ENCODE results near the gene SENP8.

Gene SENP8

DNA sequence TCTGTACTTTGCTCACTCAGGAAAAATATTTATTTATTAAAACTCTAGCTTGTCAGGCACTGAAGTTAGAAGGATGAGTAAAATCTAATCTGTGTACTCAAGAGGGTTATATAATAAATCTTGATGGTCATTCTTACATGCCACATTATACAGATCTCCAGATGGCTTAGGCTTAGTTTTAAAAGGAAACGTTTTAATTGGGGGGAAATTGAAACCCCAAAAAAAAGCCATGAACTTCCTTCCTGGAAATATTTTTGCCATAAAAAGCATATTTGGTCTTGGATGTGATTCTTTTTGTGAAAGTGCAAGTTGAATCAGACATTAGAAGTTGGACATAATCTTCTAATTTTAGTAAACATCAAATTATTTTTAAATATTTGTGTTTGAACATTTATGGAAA lies 6.0 kb downstream of the SENP8 start:
- no peak overlapping the region for H3K27ac ChIP-seq (ENCODE audit: low read depth, low read length)
- no peak overlapping the region for H4K12ac ChIP-seq (ENCODE audit: low read depth, low read length)
- no peak overlapping the region for H3K4me2 ChIP-seq (ENCODE audit: low read length)
- H3K4me1 ChIP-seq (ENCODE audit: control insufficient read depth in 1 of 2, insufficient read depth in 2 of 2, low read length in 2 of 2) = no peaks in the 10 kb centered on the region
- no peak overlapping the region for H3K18ac ChIP-seq (ENCODE audit: low read length)
- H2AK5ac ChIP-seq (ENCODE audit: low read length) = no peak overlapping the region
- H4K8ac ChIP-seq (ENCODE audit: low read depth, low read length) = no peak overlapping the region
- H3K27me3 ChIP-seq (ENCODE audit: insufficient read depth, low read length) = no peaks in the 10 kb centered on the region
- H3K14ac ChIP-seq (ENCODE audit: low read length) = no peak overlapping the region
- no peak overlapping the region for H2BK12ac ChIP-seq (ENCODE audit: low read length)
- H3K23ac ChIP-seq (ENCODE audit: low read length) = no peak overlapping the region
- no peak overlapping the region for H3K4ac ChIP-seq (ENCODE audit: low read depth, low read length)
- H3K36me3 ChIP-seq (ENCODE audit: control insufficient read depth in 1 of 2, insufficient read depth in 2 of 2, low read length in 2 of 2) = no peaks in the 10 kb centered on the region
- no peak overlapping the region for H3K9ac ChIP-seq (ENCODE audit: low read length)
- H2BK5ac ChIP-seq (ENCODE audit: low read depth, low read length, poor library complexity) = no peak overlapping the region
- WGBS (ENCODE audit: extremely low coverage, insufficient coverage, insufficient read length) = no CpG with 5 or more reads among the region's 1 CpG
- H3K79me1 ChIP-seq (ENCODE audit: low read length) = no peaks in the 10 kb centered on the region
- no peak overlapping the region for H2AFZ ChIP-seq (ENCODE audit: insufficient read depth, low read length, poor library complexity)
- H3K9me3 ChIP-seq (ENCODE audit: insufficient read depth, low read depth, low read length) = no peaks in the 10 kb centered on the region
- H2BK120ac ChIP-seq (ENCODE audit: insufficient read depth, low read length, poor library complexity) = no peak overlapping the region
- no peak overlapping the region for H3K4me3 ChIP-seq (ENCODE audit: low read depth, low read length)
- no peak for DNase-seq
- no peaks in the 10 kb centered on the region for H3K79me2 ChIP-seq (ENCODE audit: control insufficient read depth, insufficient read depth, low read length, poor library complexity)
- no peak overlapping the region for H4K91ac ChIP-seq (ENCODE audit: low read depth, low read length)

DNA sequence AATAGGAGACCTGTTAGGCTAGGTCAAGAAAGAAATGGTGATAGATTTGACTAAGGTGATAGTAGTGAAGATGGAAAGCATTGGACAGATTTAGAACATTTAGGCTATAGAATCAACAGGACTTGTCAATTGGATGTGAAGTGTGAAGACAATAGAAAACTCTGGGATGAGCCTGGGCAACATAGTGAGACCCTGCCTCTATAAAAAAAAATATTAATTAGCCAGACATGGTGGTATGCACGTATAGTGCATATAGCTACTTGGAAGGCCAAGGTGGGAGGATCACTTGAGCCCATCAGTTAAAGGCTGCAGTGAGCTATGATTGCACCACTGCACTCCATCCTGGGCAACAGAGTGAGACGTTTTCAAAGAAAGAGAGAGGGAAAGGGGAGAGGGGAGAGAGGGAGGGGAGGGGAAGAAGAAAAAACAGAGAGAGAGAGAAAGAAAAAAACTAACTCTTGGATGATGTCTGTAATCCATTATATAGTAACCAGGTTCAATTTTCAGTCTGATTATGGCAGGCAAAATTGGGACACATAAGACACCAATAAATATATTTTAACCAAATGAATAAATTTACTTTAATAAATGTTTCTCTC lies 9.6 kb downstream of the SENP8 start:
- WGBS (ENCODE audit: extremely low coverage, insufficient coverage, insufficient read length) = no CpG with 5 or more reads among the region's 2 CpGs

DNA sequence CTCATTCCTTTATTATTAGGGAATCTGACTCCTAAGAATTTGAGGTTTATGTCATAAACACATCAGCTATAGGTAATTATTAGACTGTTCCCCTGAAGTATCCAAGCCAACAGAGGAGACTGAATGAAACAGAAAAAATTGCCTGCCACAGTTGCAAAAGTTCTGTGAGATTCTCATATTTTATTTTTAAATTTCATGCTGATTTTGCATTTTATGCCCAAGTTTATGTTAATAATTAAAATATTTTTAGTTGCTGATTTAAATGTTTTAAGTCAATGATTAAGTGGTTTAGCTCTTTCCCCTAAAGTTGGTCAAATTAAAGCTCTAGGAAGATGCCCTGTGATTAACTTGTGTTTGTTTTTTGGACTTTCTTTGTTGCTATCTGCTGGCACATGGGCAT lies 10.2 kb downstream of the SENP8 start:
- H3K18ac ChIP-seq (ENCODE audit: low read length) = no peak overlapping the region
- no peak overlapping the region for H4K91ac ChIP-seq (ENCODE audit: low read depth, low read length)
- no peak overlapping the region for H2BK12ac ChIP-seq (ENCODE audit: low read length)
- H3K4me2 ChIP-seq (ENCODE audit: low read length) = no peak overlapping the region
- no peaks in the 10 kb centered on the region for H3K4me1 ChIP-seq (ENCODE audit: control insufficient read depth in 1 of 2, insufficient read depth in 2 of 2, low read length in 2 of 2)
- DNase-seq = no peak
- H2AFZ ChIP-seq (ENCODE audit: insufficient read depth, low read length, poor library complexity) = no peak overlapping the region
- H2BK120ac ChIP-seq (ENCODE audit: insufficient read depth, low read length, poor library complexity) = no peak overlapping the region
- no peaks in the 10 kb centered on the region for H3K27me3 ChIP-seq (ENCODE audit: insufficient read depth, low read length)
- no peak overlapping the region for H4K8ac ChIP-seq (ENCODE audit: low read depth, low read length)
- H3K4me3 ChIP-seq (ENCODE audit: low read depth, low read length) = no peak overlapping the region
- H3K4ac ChIP-seq (ENCODE audit: low read depth, low read length) = no peak overlapping the region
- H3K9me3 ChIP-seq (ENCODE audit: insufficient read depth, low read depth, low read length) = no peaks in the 10 kb centered on the region
- H3K36me3 ChIP-seq (ENCODE audit: control insufficient read depth in 1 of 2, insufficient read depth in 2 of 2, low read length in 2 of 2) = no peaks in the 10 kb centered on the region
- H3K79me1 ChIP-seq (ENCODE audit: low read length) = no peaks in the 10 kb centered on the region
- no peak overlapping the region for H2BK5ac ChIP-seq (ENCODE audit: low read depth, low read length, poor library complexity)
- no peak overlapping the region for H3K9ac ChIP-seq (ENCODE audit: low read length)
- no peak overlapping the region for H2AK5ac ChIP-seq (ENCODE audit: low read length)
- H3K27ac ChIP-seq (ENCODE audit: low read depth, low read length) = no peak overlapping the region
- H3K79me2 ChIP-seq (ENCODE audit: control insufficient read depth, insufficient read depth, low read length, poor library complexity) = no peaks in the 10 kb centered on the region
- H3K23ac ChIP-seq (ENCODE audit: low read length) = no peak overlapping the region
- no peak overlapping the region for H4K12ac ChIP-seq (ENCODE audit: low read depth, low read length)
- H3K14ac ChIP-seq (ENCODE audit: low read length) = no peak overlapping the region

More for the DNA sequence above, 9.6 kb downstream of the SENP8 start:
- H3K79me2 ChIP-seq (ENCODE audit: control insufficient read depth, insufficient read depth, low read length, poor library complexity) = no peaks in the 10 kb centered on the region
- H3K9me3 ChIP-seq (ENCODE audit: insufficient read depth, low read depth, low read length) = no peaks in the 10 kb centered on the region
- no peak overlapping the region for H3K9ac ChIP-seq (ENCODE audit: low read length)
- H3K4ac ChIP-seq (ENCODE audit: low read depth, low read length) = no peak overlapping the region
- H2AFZ ChIP-seq (ENCODE audit: insufficient read depth, low read length, poor library complexity) = no peak overlapping the region
- H4K8ac ChIP-seq (ENCODE audit: low read depth, low read length) = no peak overlapping the region
- no peak overlapping the region for H3K4me2 ChIP-seq (ENCODE audit: low read length)
- H3K14ac ChIP-seq (ENCODE audit: low read length) = no peak overlapping the region
- no peak overlapping the region for H3K18ac ChIP-seq (ENCODE audit: low read length)
- no peak overlapping the region for H2BK12ac ChIP-seq (ENCODE audit: low read length)
- no peak overlapping the region for H2BK120ac ChIP-seq (ENCODE audit: insufficient read depth, low read length, poor library complexity)
- no peak overlapping the region for H4K91ac ChIP-seq (ENCODE audit: low read depth, low read length)
- no peaks in the 10 kb centered on the region for H3K36me3 ChIP-seq (ENCODE audit: control insufficient read depth in 1 of 2, insufficient read depth in 2 of 2, low read length in 2 of 2)
- no peaks in the 10 kb centered on the region for H3K4me1 ChIP-seq (ENCODE audit: control insufficient read depth in 1 of 2, insufficient read depth in 2 of 2, low read length in 2 of 2)
- H3K4me3 ChIP-seq (ENCODE audit: low read depth, low read length) = no peak overlapping the region
- H4K12ac ChIP-seq (ENCODE audit: low read depth, low read length) = no peak overlapping the region
- H2AK5ac ChIP-seq (ENCODE audit: low read length) = no peak overlapping the region
- no peak overlapping the region for H3K23ac ChIP-seq (ENCODE audit: low read length)
- H3K27ac ChIP-seq (ENCODE audit: low read depth, low read length) = no peak overlapping the region
- H3K27me3 ChIP-seq (ENCODE audit: insufficient read depth, low read length) = no peaks in the 10 kb centered on the region
- H2BK5ac ChIP-seq (ENCODE audit: low read depth, low read length, poor library complexity) = no peak overlapping the region
- no peaks in the 10 kb centered on the region for H3K79me1 ChIP-seq (ENCODE audit: low read length)
- no peak for DNase-seq

DNA sequence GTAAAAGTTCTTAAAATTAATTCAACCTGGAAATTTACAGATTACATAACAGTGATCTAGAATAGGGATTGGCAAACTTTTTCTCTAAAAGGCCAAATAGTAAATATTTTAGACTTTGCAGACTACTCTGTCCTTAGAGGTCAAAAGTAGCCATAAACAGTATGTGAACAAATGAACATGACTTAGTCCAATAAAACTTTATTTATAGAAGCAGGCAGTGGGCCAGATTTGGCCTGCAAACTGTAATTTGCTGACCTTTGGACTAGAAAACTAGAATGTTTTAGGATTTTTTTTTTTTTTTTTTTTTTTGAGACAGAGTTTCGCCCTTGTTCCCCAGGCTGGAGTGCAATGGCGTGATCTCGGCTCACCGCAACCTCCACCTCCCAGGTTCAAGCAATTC lies 12.1 kb downstream of the SENP8 start:
- H3K4ac ChIP-seq (ENCODE audit: low read depth, low read length) = no peak overlapping the region

More for the DNA sequence above, 12.1 kb downstream of the SENP8 start:
- Histone ChIP-seq H3K4me1 (ENCODE audit: control insufficient read depth in 1 of 2, insufficient read depth in 2 of 2, low read length in 2 of 2) (no peaks in the 10 kb centered on the region), H3K4me3 (ENCODE audit: low read depth, low read length) (no peak overlapping the region), H3K27ac (ENCODE audit: low read depth, low read length) (no peak overlapping the region), H2BK12ac (ENCODE audit: low read length) (no peak overlapping the region), H3K18ac (ENCODE audit: low read length) (no peak overlapping the region), H3K9ac (ENCODE audit: low read length) (no peak overlapping the region), H3K9me3 (ENCODE audit: insufficient read depth, low read depth, low read length) (no peaks in the 10 kb centered on the region), H3K79me1 (ENCODE audit: low read length) (no peaks in the 10 kb centered on the region), H2AK5ac (ENCODE audit: low read length) (no peak overlapping the region), H2AFZ (ENCODE audit: insufficient read depth, low read length, poor library complexity) (no peak overlapping the region), H4K8ac (ENCODE audit: low read depth, low read length) (no peak overlapping the region), H3K14ac (ENCODE audit: low read length) (no peak overlapping the region), H2BK120ac (ENCODE audit: insufficient read depth, low read length, poor library complexity) (no peak overlapping the region), H3K27me3 (ENCODE audit: insufficient read depth, low read length) (no peaks in the 10 kb centered on the region), H3K79me2 (ENCODE audit: control insufficient read depth, insufficient read depth, low read length, poor library complexity) (no peaks in the 10 kb centered on the region), H3K4me2 (ENCODE audit: low read length) (no peak overlapping the region), H4K12ac (ENCODE audit: low read depth, low read length) (no peak overlapping the region), H2BK5ac (ENCODE audit: low read depth, low read length, poor library complexity) (no peak overlapping the region), H3K23ac (ENCODE audit: low read length) (no peak overlapping the region), H4K91ac (ENCODE audit: low read depth, low read length) (no peak overlapping the region), H3K36me3 (ENCODE audit: control insufficient read depth in 1 of 2, insufficient read depth in 2 of 2, low read length in 2 of 2) (no peaks in the 10 kb centered on the region)
- no CpG with 5 or more reads among the region's 4 CpGs for WGBS (ENCODE audit: extremely low coverage, insufficient coverage, insufficient read length)
- no peak for DNase-seq
